GM19328 (cell line): ENCODE measurements around the gene PIP4K2C.
"Not testable (repeated sequence)": the region's sequence is repeated elsewhere in the genome, so short reads cannot be mapped to it uniquely, and the experiment has no call there.

Source experiments
- ATAC-seq: cut with Tn5 transposase; IDR thresholded peaks from one replicate; pipeline ENCODE4 v1.9.1; 2021; ENCODE audit warnings: mild to moderate bottlenecking, moderate library complexity; ENCODE audit not compliant: unreplicated experiment

The PIP4K2C gene

GRCh38 chr12:57558864-57559263 is 32.1 kb upstream of the PIP4K2C start:
- ATAC-seq = no peak

GRCh38 chr12:57560516-57560915 is 30.5 kb upstream of the PIP4K2C start:
- no peak for ATAC-seq

- not testable (repeated sequence) for ATAC-seq
Observed at GRCh38 chr12:57561117-57561516, 29.9 kb upstream of the PIP4K2C start.

GRCh38 chr12:57563358-57563757 is 27.6 kb upstream of the PIP4K2C start:
- ATAC-seq = no peak

DNA sequence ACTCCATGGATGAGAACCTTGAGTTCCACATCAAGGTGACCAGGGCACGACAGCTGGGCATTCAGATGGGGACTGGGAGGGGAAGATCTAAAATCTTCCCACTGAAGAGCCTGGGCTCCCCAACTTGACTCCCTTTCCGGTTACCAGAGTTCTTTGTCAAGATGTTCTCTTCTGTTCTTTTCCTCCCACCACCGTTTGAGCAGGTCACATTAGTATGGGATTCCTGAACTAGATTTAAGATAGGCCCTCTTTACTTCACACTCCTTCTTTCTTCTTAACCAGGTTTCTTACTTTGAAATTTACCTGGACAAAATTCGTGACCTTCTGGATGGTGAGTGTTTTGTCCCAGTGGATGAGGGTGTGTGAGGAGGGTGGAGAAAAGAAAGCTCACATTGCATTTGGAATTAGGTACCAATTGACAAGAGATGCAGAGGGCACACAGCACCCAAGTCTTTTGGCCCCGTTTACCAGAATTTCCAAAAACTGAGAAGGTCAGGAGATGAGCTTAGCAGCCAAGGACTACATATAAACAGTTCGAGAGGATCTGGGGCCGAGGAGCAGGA is 26.7 kb upstream of the PIP4K2C start:
- ATAC-seq = no peak

DNA sequence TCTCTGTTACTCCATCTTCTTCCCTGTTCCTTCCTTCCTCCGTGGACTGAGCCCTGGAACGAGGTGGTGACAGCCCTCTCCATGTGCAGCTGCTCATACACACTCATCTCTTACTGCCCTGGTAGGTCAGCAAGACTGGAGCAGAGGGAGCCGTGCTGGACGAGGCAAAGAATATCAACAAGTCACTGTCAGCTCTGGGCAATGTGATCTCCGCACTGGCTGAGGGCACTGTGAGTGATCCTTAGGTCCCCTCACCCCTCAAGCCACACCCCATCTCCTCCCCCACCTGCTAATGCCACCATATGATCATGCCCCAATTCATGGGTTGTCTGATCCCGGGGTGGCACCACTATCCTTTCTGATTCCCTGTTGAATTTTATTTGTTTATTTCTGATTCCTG is 22.2 kb upstream of the PIP4K2C start:
- no peak for ATAC-seq

GRCh38 chr12:57569858-57570257 is 21.1 kb upstream of the PIP4K2C start:
- ATAC-seq = no peak

DNA sequence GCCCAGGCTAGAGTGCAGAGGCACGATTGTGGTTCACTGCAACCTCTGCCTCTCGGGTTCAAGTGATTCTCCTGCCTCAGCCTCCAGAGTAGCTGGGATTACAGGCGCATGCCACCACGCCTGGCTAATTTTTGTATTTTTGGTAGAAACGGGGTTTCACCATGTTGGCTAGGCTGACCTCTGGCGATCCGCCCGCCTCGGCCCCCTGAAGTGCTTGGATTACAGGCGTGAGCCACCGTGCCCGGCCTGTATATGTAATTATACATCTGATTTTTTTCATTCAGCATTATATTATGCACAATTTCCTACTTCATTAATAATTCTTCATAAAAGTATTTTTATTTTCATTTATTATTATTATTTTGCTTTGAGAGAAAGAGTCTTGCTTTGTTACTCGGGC is 20.6 kb upstream of the PIP4K2C start:
- not testable (repeated sequence) for ATAC-seq

DNA sequence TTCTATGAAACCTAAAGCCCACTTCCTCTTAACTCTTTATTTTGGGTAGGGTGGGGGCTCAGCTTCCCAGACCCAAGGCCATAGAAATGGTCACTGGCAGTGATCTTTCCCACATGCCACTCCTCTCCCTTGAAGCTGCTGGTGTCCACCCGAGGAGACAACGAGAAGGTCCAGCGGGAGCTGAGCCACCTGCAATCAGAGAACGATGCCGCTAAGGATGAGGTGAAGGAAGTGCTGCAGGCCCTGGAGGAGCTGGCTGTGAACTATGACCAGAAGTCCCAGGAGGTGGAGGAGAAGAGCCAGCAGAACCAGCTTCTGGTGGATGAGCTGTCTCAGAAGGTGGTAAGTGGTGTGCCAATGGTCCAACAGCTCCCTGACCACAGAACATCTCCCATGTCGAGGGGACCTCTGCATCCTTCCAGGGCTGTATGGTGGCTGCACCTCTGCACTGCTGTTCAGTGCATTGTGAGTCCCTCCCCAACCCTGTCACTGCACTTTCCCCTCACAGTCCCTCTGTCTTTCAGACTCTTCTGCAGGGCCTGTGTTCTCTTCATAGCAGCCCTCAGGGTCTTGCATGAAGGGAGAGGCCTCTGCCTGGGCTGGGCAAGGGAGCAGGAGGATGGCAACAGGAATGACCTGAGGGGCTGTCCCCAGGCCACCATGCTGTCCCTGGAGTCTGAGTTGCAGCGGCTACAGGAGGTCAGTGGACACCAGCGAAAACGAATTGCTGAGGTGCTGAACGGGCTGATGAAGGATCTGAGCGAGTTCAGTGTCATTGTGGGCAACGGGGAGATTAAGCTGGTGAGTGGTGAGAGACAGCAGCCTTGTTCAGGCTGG is 18.8 kb upstream of the PIP4K2C start:
- no peak for ATAC-seq

DNA sequence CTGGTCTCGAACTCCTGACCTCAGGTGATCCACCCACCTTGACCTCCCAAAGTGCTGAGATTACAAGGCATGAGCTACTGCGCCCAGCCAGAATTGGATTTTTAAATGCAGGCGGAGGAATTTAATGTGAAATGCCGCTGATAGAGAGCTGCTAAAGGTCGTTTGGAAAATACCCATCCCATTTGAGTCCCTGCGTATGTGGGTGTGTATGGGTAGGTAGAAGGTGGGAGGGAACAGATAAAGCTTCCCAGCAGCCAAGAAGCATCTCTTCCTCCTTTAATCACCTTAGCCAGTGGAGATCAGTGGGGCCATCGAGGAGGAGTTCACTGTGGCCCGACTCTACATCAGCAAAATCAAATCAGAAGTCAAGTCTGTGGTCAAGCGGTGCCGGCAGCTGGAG is 16.2 kb upstream of the PIP4K2C start:
- no peak for ATAC-seq

GRCh38 chr12:57575771-57576612 is 15.0 kb upstream of the PIP4K2C start:
- ATAC-seq = no peak

DNA sequence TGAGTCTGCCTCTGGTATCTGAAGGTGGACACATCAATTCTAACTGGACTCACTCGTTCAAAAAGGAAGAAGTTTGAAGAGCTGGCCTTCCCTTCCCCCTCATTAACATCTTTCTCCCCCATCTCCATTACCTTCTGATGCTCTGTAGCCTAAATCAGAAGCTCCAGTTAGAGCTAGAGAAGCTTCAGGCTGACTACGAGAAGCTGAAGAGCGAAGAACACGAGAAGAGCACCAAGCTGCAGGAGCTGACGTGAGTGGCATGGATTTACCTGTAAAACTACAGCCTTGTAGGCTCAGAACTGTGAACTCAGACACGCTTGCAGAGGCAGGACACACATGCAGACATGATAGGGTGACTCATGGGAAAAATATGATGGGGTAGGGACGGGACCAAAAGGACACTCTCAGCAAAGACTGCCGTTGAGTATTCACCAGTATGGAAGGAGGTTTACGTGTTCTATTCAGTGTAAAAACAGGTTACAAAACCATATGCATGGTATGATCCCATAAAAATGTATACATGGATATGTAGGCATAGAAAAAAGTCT is 14.3 kb upstream of the PIP4K2C start:
- ATAC-seq = no peak

DNA sequence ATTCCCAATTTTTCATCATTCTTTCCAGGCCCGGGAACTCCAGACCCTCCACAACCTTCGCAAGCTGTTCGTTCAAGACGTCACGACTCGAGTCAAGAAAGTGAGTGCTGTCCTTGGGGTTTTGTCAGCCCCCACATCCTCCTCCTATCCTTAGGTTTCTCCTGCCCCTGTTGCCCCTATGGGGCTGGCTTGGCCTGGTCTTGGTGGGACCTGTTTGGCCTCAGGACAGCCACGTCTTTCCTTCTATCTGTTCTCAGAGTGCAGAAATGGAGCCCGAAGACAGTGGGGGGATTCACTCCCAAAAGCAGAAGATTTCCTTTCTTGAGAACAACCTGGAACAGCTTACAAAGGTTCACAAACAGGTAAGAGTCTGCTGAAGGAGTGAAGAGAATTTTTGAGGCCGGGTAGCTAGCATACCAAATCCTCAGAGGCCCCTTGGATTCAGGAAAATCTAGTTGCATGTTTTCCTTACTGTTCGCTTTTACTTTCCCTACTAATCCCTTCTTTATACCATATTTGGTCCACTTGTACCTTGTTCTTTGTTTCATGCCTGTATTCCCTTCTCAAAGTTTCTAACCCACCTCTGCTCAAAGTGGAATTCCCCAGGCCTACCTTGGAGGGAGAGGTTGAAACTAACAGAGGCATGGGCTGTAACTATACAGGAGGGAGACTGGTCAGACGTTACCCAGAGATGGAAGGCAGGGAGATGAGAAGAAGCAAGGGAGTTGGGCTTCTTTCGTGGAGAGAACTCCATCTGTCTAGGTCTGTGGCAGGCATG is 12.8 kb upstream of the PIP4K2C start:
- no peak for ATAC-seq

DNA sequence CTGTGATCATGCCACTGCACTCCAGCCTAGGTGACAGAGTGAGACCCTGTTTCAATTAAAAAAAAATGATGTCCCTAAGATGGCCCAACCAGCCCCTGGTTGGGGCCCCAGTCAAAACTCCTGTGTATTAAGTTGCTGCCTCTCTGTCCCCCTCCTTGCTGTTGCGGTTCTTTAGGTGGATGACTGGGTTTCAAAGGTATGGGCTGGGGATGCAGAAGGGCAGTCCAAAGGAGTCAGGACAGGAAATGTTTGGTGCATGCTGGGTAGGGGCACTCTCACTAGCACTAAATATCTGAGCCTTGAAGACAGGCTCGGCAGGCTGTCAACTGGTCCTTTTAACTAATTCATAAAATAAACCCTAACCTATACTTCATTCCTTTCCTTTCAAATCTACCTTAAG is 12.0 kb upstream of the PIP4K2C start:
- ATAC-seq = no peak

DNA sequence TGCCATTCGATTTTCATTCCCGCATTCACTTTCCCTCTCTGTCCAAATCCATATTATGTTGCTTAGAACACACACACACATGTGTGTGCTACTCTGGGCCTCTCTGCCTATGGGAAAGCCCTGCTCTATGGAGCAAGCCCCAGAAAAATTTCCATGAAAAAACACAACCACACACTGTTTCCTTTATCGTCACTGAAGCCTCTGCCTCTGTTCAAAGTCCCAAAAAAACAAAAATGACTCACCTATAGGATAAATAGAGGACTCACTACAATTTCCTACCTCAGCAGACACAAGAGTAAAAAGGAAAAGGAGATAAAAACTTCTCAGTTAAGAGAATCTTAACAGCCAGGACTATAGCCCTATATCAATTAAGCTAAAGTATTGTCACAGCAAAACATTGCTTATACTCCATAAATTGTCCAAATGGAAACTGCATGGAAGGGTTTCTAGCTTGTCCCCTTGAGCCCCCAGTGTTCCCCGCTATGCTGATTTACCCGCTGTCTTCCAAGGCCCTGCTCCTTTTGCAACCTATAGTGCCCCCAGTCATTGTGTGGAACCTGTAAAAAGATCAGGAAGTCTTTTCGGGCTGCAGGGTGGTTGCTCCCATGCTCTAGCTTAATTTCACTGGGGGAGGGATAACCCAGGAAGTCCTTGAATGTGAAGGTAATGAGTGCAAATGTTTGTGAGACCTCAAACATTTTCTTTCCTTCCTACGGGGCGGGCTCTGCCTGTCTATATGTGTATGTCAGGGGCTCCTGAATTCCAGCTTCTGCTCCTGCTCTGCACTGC is 11.1 kb upstream of the PIP4K2C start:
- ATAC-seq = no peak

GRCh38 chr12:57580466-57580795 is 10.6 kb upstream of the PIP4K2C start:
- no peak for ATAC-seq

- no peak for ATAC-seq
Observed at GRCh38 chr12:57581802-57582201, 9.2 kb upstream of the PIP4K2C start.

DNA sequence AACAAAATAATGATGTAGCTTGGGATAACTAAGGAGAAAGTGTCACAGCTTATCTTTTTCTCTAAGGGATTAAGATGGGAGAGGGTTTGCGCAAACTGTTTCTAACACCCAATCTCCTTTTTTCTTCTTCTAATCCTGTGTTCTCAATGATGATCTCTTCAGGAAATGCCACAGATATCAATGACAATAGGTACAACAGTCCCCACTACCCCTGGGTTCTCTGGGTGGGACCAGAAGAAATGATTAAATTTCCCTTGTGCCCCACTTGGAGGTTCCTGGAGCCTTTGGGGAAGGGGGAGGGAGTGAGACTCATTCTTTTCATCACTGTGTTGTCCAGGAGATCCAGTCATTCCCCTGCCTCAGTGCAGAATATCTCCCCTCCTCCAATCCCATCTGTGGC is 8.6 kb upstream of the PIP4K2C start:
- no peak for ATAC-seq

DNA sequence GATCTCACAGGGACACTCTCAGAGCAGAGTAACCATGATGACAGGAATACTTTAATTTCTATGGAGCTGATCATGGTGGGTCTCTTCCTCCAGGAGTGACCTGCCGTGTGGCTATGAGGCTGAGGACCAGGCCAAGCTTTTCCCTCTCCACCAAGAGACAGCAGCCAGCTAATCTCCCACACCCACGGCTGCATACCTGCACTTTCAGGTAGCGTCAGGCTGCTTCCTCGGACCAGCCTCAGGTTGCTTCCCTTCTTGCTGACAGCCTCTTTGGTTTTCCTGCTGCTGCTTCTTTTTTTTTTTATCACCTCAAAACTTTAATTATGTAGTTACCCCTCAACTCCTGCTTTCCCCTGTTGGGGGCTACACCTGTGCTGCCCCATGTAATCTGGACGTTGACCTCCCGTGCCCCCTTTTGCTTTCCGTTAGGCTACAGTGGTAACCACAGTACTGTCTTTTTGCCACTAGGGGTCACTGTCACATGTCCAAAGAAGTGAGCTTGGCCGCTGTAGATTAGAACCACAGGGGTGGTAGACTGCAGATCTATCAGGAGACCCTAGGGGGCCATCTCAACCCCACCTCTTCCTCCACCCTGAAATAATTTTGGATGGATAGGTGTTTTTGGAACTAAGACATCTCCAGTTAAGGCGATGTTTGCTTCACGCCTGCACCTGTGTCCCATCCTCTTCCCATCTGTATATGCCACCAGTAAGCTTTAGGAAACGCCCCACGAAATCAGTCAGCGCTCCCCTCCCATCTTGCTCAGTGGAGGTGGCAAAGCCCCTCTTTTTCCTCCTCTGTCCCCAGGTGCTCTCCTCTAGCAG is 7.8 kb upstream of the PIP4K2C start:
- peak; percentile 93 for ATAC-seq
